Hepatocyte (in vitro differentiated cells): ENCODE results near the gene MYADML2.

ENCODE experiments used
- CTCF ChIP-seq: fragments of 200-600 bp; sonication (generic); IDR thresholded peaks from 2 replicates; pipeline ENCODE4 v1.5.1; 2016; ENCODE audit warnings: antibody characterized with exemption, mild to moderate bottlenecking; ENCODE audit not compliant: poor library complexity
- EZH2 ChIP-seq: fragments of 200-600 bp; sonication (generic); IDR thresholded peaks from 2 replicates; pipeline ENCODE4 v1.6.1; 2016; ENCODE audit warnings: antibody characterized with exemption, mild to moderate bottlenecking, borderline replicate concordance
- EZH2phosphoT487 ChIP-seq: fragments of 200-600 bp; sonication (generic); IDR thresholded peaks from one replicate; pipeline ENCODE4 v1.6.1; 2018; ENCODE audit warnings: antibody characterized with exemption, mild to moderate bottlenecking, low read depth, moderate library complexity; ENCODE audit not compliant: unreplicated experiment, severe bottlenecking

- TF ChIP-seq EZH2 (no peak), CTCF (no peak), EZH2phosphoT487 (no peak)
Measured at GRCh38 chr17:81977211-81977808, 30.3 kb upstream of the MYADML2 start, which contains the start of gene ASPSCR1.
